HFFc6 (cell line): ENCODE results near the gene SMARCAD1. TPM values are rescaled to one million over a fixed set of nuclear protein-coding genes. Genes with fewer than 3 reads are reported as not detected.

ENCODE experiments used
- DNase-seq: peaks from one replicate; pipeline ENCODE4 v3.0.0-alpha.2; 2018
- H3K27ac Mint-ChIP-seq: 2 replicates; pipeline ENCODE4 v1.8.0; 2020; ENCODE audit warnings: mild to moderate bottlenecking, mixed read lengths
- H3K27me3 Mint-ChIP-seq: 2 replicates; pipeline ENCODE4 v1.8.0; 2021; ENCODE audit warnings: mild to moderate bottlenecking, moderate library complexity, mixed read lengths; ENCODE audit not compliant: insufficient read depth
- H3K36me3 Mint-ChIP-seq: 2 replicates; pipeline ENCODE4 v1.8.0; 2021; ENCODE audit warnings: low read depth, mixed read lengths
- H3K4me1 Mint-ChIP-seq: 2 replicates; pipeline ENCODE4 v1.8.0; 2020; ENCODE audit warnings: low read depth, mixed read lengths
- H3K4me3 Mint-ChIP-seq: 2 replicates; pipeline ENCODE4 v1.8.0; 2020; ENCODE audit warnings: mild to moderate bottlenecking, moderate library complexity, mixed read lengths
- H3K9me3 Mint-ChIP-seq: 2 replicates; pipeline ENCODE4 v1.8.0; 2020; ENCODE audit warnings: mild to moderate bottlenecking, mixed read lengths
- total RNA-seq, 6 experiments: library from RNA; stranded (reverse); fragmentation: NEBNext Ultra II Directional; extraction: Animal tissue kit (Norgen Biotek cat#: 25700); gene quantifications; 2 replicates in 1 of 6; 3 replicates in 5 of 6; pipeline ENCODE4 v1.2.3, GENCODE V29; 2021
- TF ChIP-seq, protein P1 (sequence below): fragments of 200-600 bp; sonication (generic); IDR thresholded peaks from 2 replicates; pipeline ENCODE4 v1.5.0; 2021; ENCODE audit warnings: antibody characterized with exemption, mild to moderate bottlenecking

SMARCAD1 gene
- total RNA-seq, 6 experiments from 2014 or later = 21.8 to 24.9 (median 24.2) TPM

DNA sequence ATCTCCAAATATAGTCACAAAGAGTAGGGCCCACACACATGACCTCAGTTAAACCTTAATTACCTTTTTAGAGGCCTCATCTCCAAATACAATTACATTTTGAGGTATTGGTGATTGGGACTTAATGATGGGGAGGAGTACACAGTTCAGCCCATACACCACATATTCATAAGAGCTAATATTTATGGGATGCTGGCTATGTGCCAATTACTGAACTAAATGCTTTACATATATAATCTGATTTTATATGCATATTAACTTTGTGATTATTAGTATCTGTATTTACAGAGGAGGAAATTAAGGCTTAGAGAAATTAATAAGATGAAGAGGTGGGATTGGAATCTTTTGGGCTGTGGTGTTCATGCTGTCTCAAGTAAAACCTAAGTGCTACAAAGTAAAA lies 17.8 kb downstream of the SMARCAD1 start:
- TF ChIP-seq, protein P1, sequence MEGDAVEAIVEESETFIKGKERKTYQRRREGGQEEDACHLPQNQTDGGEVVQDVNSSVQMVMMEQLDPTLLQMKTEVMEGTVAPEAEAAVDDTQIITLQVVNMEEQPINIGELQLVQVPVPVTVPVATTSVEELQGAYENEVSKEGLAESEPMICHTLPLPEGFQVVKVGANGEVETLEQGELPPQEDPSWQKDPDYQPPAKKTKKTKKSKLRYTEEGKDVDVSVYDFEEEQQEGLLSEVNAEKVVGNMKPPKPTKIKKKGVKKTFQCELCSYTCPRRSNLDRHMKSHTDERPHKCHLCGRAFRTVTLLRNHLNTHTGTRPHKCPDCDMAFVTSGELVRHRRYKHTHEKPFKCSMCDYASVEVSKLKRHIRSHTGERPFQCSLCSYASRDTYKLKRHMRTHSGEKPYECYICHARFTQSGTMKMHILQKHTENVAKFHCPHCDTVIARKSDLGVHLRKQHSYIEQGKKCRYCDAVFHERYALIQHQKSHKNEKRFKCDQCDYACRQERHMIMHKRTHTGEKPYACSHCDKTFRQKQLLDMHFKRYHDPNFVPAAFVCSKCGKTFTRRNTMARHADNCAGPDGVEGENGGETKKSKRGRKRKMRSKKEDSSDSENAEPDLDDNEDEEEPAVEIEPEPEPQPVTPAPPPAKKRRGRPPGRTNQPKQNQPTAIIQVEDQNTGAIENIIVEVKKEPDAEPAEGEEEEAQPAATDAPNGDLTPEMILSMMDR = no peak
- Mint-ChIP-seq H3K27ac (no peak overlapping the region), H3K36me3 (peaks cover 19% of the 10 kb centered on the region), H3K4me1 (no peaks in the 10 kb centered on the region), H3K27me3 (peaks cover 2% of the 10 kb centered on the region; the same call in 1 of the 2 replicates), H3K4me3 (no peak overlapping the region), H3K9me3 (no peaks in the 10 kb centered on the region)
- no peak for DNase-seq

DNA sequence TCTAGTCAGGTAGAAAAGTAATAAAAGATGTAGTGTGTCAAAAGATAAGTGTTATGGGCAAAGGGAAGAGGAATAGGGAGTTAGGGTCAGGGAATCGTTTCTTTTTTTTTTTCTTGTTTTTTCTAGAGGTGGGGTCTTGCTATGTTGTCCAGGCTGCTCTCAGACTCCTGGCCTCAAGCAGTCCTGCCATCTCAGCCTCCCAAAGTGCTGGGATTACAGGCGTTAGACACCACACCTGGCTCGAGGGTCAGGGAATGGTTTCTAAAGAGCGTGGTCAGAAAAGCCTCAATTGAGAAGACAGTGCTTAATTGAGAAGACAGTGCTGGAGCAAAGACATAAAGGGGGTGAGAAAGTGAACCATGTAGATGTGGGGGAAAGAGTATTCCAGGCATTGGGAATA lies 19.1 kb downstream of the SMARCAD1 start:
- H3K27me3 Mint-ChIP-seq = peaks cover 2% of the 10 kb centered on the region; the same call in 1 of the 2 replicates
- no peak for DNase-seq

DNA sequence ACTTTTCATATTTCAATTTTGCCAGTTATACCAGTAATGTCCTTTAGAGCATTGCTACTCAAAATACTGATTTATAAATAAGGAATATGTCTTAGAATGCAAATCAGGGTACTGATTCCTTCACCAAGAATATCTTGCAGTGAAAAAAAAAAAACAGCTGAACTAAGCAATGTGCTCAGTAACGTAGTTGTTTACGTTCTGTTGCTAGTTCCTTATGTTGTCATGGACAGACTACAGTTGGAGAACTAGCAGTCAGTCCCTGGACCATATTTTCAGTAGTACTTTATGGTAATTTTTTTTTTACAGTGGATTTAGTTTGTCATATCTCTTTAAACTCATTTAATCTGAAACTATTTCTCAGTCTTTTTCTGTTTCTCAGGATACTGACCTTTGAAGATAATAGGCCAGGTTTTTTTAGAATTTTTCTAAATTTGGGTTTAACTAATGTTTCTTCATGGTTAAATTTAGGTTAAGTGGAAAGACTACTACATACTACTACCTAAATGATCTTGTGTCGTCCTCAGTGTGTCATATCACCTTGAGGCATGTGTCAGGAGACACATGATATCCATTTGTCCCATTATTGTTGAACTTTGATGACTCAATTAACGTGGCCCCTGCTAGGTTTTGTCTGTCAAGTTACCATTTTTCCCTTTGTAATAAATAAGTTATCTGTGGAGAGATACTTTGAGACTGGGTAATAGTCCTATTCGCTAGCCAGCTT lies 21.0 kb downstream of the SMARCAD1 start:
- H3K4me1 Mint-ChIP-seq = peaks cover 14% of the 10 kb centered on the region
- DNase-seq = no peak
- no peaks in the 10 kb centered on the region for H3K9me3 Mint-ChIP-seq
- TF ChIP-seq, protein P1 = no peak
- H3K36me3 Mint-ChIP-seq = peaks cover 23% of the 10 kb centered on the region
- H3K27ac Mint-ChIP-seq = no peak overlapping the region
- H3K4me3 Mint-ChIP-seq = no peak overlapping the region
- H3K27me3 Mint-ChIP-seq = peaks cover under 1% of the 10 kb centered on the region; the same call in 1 of the 2 replicates

More for the DNA sequence above, 19.1 kb downstream of the SMARCAD1 start:
- H3K27ac Mint-ChIP-seq = no peak overlapping the region
- H3K36me3 Mint-ChIP-seq = peaks cover 20% of the 10 kb centered on the region
- TF ChIP-seq, protein P1 = no peak
- no peak overlapping the region for H3K4me3 Mint-ChIP-seq
- peaks cover 5% of the 10 kb centered on the region; the same call in 1 of the 2 replicates for H3K4me1 Mint-ChIP-seq
- H3K9me3 Mint-ChIP-seq = no peaks in the 10 kb centered on the region

DNA sequence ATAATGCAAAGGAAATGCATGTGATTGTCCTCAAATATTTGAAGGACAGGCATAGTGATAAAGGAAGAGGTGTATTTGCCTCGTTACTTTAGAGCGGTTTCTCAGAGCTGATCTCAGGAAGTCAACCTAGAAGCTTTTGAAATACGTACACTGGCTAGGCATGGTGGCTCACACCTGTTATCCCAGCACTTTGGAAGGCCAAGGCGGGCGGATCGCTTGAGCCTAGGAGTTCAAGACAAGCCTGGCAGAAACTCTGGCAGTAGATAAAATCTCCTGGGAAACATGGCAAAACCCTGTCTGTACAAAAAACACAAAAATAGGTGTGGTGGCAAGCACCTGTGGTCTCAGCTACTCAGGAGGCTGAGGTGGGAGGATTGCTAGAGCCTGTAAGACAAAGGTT lies 24.9 kb downstream of the SMARCAD1 start:
- Mint-ChIP-seq H3K36me3 (peaks cover 24% of the 10 kb centered on the region), H3K27ac (no peak overlapping the region), H3K4me3 (no peak overlapping the region), H3K27me3 (no peaks in the 10 kb centered on the region), H3K9me3 (no peaks in the 10 kb centered on the region), H3K4me1 (peaks cover 15% of the 10 kb centered on the region)
- TF ChIP-seq, protein P1 = no peak
- DNase-seq = no peak

DNA sequence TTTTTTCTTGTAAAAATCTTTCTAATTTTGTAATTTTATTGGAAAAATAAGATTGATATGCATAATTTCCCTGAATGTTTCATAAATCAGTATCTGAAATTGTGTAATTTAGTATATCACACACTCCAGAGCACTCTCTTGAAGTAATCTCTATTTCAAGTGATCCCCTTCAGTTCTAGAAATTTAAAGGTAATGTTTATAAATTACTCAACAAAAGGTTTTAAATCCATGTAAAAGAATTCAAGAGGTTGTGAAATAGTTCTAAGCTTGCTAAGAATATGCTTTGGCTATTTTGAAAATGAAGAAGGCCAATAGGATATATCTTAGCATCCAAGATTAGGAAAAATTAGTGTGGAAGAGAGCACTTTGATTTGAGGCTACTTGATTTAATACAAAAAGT lies 28.2 kb downstream of the SMARCAD1 start:
- Mint-ChIP-seq H3K27me3 (no peaks in the 10 kb centered on the region), H3K27ac (no peak overlapping the region), H3K4me1 (peaks cover 20% of the 10 kb centered on the region), H3K4me3 (no peak overlapping the region), H3K36me3 (peaks cover 22% of the 10 kb centered on the region; the same call in 1 of the 2 replicates), H3K9me3 (no peaks in the 10 kb centered on the region)
- DNase-seq = no peak
- TF ChIP-seq, protein P1 = no peak
